Thyroid gland (tissue), 4 donors: ENCODE data around the gene RADX.

Experiments
- POLR2A ChIP-seq, 2 donors: fragments of 450-650 bp; IDR thresholded peaks; one replicate each; pipeline ENCODE4 v1.6.1; 2017; ENCODE audit warnings: antibody characterized with exemption in 2 of 2, mild to moderate bottlenecking in 2 of 2, moderate library complexity in 1 of 2
- TF ChIP-seq, protein P1 (sequence below), 6 experiments: fragments of 200-600 bp in 3 of 6; fragments of 450-650 bp in 3 of 6; sonication (generic) in 3 of 6; IDR thresholded peaks; one replicate each; pipeline ENCODE4 v1.5.1; 2016 to 2019; ENCODE audit warnings: antibody characterized with exemption in 6 of 6, mild to moderate bottlenecking in 2 of 6, inconsistent platforms in 1 of 6, moderate library complexity in 1 of 6

DNA sequence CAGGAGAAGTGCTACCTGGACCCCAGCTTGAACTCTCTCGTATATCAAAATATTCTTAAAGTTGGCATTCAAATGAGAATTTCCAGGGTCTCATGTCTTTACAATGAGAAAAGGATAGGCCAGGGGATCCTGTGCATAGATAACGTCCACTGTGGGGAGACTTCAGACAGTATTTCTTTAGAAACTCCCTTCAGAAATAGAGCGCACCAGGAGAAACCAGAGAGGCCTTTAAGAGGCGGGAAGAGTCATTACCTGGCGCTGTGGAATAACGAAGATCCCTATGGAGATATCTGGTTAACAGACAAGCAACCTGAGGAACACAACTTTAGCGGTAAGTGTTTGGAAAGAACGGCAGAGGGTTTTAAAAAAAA lies 600 bp downstream of the RADX start:
- TF ChIP-seq, protein P1, sequence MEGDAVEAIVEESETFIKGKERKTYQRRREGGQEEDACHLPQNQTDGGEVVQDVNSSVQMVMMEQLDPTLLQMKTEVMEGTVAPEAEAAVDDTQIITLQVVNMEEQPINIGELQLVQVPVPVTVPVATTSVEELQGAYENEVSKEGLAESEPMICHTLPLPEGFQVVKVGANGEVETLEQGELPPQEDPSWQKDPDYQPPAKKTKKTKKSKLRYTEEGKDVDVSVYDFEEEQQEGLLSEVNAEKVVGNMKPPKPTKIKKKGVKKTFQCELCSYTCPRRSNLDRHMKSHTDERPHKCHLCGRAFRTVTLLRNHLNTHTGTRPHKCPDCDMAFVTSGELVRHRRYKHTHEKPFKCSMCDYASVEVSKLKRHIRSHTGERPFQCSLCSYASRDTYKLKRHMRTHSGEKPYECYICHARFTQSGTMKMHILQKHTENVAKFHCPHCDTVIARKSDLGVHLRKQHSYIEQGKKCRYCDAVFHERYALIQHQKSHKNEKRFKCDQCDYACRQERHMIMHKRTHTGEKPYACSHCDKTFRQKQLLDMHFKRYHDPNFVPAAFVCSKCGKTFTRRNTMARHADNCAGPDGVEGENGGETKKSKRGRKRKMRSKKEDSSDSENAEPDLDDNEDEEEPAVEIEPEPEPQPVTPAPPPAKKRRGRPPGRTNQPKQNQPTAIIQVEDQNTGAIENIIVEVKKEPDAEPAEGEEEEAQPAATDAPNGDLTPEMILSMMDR (IDR thresholded peaks at IDR 0.05), result no peak
- no peak for TF ChIP-seq POLR2A (IDR thresholded peaks at IDR 0.05)
